ENCODE results near the gene TBX2.

TBX2 gene

DNA sequence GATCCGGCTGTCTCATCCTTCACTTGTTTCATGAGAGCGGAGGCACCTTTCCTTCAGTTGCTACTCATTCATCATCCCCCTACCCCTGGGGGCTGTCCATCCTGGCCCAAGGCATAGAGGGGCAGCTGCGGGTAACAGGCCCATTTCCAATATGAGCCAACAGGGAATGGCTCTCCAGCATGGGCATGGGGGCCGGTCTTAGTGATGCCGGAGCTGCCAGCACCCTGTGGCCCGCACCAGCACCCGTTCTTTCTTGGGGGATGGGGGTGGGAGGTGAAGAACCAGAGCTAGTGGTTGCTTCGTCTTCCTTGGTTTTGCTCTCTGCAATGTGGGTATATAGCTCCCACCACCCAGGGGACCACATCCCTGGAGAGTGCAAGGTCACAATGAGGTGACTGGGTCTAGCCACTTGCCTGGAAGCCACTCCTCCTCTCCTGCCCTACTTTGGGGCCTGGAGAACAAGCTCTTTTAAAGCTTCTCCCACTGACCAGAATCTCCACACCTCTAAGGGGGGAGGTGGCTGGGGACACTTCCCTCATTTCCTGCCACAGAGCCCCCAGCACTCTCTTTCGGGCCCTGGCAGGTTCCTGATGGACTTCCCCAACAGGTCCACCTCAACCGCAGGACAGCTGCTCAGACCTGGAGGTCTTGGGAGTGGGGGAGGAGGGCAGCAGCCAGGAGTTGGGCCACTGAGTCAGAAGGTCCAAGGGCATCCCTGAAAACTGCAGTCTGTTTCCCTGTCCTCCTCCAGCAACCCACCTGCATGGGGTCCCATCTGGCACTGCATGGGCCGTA lies 11.9 kb upstream of the TBX2 start:
- DNase-seq (ENCODE audit: low read depth), result no peak

DNA sequence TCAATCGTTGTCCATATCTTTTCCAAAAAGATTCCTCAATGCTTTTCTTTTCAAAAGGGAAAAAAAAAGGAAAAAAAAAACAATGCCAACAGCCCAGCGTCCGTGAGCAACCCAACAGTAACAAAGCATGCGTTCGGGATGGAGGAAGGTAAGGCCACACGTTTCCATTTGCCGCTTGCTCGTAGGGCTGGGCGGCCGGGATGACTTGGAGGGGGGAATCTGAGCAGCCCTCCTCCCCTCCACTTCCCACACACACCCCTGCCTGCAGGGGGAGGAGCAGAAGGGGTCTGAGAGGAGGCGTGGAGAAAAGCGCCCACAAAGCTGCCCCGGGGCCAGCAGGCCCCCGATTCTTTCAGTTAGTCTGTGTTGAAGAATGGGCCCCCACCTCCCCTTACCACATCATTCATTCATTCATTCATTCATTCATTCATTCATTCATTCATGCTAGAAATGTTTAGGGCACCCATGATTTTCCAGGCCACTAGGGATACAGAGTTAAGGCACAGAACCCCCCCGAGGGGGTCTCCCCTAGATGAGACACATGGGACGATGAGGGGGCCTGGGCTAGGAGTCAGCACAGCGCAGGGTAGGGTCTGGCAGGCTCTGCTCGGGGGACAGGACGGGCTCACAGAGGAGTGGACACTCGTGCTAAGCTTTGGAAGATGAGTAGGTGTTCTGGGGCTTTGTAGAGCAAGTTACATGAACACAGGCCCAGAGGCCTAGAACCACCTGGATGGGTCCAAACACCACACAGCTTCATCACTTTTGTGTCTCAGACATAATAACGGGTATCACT lies 10.9 kb upstream of the TBX2 start:
- no peak for DNase-seq (ENCODE audit: low read depth)

DNA sequence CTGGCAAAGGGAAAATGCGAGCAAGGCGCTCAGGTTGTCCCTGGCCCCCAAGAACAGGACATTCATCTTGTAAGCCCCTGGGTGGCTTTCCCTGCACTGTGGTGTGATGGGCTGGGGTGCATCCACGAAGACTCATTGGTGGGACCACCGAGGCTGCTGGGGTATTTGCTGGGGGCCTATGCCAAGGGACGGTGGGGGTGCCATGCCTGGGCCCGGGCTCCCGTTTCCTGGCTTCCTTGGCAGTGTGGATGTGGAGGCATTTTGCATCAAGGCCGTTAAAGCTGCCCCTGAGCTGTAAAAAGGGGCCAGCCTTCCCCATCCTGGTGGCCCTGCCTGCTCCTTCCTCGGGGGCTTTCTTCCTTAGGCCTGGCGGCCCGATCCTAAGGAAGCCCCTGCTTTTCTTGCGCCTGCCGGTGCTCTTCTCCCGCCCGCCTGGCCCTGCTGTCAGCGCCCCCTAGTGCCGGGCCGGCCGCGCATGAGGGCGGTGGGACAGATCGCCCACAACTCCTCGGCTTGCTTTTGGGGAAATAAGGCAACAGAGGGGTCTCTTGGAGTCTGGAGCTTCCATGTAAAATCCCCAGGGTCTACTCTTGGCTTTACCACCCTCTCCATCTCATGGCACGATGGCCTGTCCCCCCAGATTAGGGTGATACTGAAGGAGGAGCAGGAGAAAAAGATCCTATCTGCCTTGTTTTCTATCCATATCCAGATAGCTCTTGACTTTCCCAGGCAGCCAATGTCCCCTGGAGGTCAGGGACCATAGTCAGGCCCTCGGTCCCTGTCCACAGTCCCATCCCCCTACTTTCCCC lies 9.8 kb upstream of the TBX2 start:
- no peak for DNase-seq (ENCODE audit: low read depth)

DNA sequence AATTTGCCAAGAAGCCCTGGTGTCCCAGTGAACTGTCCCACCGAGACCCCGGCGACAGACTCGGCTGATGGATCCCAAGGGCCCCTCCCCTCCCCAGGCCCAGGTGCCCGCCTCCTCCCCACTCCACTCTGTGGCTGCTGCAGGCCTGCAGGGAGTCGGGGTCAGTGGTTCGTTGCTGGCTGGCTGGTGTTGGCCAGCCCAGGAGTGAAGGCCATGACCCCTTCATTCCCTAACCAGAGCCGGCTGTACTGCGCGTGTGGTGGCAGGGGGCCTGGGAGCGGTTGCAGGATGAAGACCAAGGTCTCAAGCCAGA lies 9.2 kb upstream of the TBX2 start:
- DNase-seq (ENCODE audit: low read depth), result no peak

DNA sequence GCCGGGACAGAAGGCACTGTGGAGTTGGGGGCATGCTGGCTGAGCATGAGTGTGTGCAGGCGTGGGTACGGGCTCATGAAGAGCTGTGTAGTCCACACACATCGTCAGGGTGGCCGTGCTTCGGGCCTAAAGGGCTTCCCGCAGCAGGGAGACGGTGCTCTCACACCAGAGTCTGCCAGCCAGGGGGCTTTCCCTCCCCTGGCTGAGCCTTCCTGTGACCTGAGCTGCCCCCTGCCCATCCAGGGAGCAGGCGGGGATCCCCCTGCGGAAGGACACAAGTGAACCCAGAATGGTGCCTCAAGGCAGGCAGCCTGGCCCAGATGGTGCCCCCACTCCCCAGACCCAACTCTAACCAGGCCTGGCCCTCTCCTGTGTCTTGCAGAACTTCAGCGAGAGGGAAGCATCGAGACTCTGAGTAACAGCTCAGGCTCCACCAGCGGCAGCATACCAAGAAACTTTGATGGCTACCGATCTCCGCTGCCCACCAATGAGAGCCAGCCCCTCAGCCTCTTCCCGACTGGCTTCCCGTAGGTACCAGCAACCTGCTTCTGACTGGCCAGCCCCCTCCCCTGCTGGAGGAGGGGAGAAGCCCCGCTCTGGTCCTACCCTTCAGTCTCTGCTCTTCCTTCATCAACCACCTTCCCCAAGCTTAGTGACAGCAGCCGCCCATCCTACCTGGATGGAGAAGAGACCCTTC lies 7.9 kb upstream of the TBX2 start:
- DNase-seq (ENCODE audit: low read depth), result no peak

DNA sequence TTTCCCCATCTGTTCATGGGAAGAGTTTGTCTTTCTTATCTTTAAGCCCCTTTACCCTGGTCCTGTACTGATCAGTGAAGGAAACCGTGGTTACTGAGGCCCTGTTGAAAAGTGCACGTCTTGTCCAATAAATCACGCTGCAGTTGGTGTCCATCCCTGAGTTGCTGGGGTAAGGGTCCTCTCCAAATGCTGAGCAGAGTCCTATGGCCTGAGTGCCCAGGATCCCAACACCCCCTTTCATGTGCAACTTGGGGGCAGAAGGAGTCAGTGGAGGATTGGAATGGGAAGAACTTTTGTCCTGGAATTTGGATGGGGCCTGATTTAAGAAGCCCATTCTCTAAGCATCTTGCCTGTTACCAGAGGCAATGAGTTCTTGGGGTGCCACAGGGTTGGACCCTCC lies 7.0 kb upstream of the TBX2 start:
- DNase-seq (ENCODE audit: low read depth), result no peak

DNA sequence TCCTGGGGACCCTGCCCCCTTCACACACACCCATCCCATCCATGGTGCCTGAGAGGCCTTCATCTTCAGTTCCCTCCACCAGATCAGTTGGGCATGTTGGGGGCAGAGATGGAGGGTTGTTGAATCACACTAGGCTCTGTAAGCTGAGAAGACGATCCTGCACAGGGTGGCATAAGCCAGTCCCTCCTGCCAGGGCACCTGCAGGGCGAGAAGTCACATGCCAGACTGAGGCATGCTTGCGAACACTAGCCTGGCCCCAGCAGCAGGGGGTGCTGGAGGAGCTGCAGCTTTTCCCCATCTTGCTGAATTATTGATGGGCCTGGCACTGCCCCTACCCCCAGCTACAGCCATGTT lies 6.1 kb upstream of the TBX2 start:
- DNase-seq (ENCODE audit: low read depth), result no peak

DNA sequence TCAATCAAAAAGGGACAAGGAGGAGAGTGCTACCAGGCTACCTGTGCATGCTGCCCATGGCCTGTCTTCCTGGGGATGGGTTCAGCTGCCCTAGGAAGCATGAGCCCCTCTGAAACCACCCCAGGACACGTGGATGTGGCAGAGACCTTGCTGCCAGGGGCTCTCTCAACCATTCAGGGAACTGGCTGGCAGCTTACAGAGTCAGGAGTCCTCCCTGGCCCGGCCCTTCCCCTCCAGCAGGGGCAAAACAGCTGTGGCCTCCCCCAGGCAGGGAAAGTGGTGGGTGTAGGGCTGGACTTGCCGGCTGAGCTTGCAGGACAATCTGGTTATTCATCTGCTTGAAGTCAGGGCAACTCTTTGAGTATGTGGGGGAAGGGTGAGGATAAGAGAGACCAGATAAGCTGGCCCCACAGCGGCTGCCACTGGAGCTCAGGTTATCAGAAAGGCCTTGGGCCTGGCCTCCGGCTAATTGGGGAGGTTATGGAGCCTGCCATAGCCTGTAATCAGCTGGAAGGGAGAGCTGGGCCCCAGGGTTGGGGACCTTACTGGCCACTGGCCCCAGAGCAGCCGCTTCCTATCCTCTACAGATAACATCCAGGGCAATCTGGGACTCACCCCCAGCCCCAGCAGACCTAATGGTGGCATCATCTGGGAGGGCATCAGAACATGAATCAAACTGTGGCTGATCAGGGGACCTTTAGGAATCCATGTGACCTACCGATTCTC lies 5.6 kb upstream of the TBX2 start:
- no peak for DNase-seq (ENCODE audit: low read depth)

DNA sequence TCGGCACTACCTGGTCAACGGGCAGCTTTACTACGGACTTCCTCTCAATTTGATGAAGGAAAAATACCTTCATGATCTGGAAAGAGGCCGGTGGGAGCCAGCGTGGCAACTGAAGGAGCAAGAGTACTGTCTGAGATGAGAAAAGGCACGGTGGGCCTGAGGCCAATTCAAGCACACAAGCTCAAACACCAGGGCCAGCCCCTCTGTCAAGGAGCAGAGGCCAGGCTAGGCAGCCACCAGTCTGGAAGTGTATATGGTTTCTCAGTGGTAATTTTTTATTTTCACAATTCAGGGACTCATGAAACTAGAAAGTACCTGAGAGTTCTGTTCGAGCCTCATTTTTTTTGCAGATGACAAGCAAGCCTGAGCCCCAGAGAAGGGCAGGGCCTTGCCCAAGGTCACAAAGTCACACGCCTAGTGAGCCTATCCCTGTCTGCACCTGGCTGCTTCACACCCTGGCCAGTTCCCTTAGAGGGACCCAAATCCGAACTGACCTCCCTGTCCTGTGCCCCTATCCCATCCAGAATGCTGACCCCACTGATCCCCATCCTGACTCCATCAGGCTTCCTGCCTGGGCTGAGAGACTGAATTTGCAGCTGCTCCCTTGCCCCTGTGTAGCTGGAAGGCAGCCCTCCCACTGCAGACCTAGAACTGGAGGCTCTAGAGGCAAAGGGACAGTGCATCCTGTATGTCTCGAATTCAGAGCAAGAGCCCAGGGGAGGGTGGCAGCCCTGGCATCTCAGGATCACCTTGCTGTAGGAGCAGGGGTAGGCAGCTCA lies 4.8 kb upstream of the TBX2 start:
- DNase-seq (ENCODE audit: low read depth), result no peak

DNA sequence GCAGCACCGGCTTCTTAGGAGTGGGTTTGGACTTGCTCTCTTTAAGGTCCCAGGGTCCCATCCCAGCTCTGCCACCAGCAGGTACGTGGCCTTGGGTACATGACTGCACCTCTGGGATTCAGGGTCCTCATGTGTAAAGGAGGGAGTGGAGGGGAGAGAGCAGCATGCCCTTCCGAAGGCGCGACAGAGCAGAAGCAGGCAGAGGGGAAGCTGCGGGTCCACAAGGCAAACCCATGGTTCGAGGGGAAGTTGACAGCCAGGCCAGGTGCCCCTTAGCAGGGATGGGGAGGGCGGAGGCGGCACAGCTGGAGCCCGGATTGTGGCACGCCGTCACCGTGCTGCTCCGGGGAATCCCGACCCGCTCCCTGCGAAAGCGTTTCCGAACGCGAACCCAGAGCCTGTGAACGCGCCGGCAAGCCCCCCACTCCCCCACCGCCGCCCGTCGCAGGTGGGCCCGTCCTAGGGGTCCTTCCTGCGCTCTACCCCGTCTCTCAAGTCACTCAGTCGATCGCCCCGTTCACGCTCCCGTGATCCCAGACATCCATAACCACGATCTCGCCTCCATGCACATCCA lies 4.1 kb upstream of the TBX2 start:
- DNase-seq (ENCODE audit: low read depth), result no peak

DNA sequence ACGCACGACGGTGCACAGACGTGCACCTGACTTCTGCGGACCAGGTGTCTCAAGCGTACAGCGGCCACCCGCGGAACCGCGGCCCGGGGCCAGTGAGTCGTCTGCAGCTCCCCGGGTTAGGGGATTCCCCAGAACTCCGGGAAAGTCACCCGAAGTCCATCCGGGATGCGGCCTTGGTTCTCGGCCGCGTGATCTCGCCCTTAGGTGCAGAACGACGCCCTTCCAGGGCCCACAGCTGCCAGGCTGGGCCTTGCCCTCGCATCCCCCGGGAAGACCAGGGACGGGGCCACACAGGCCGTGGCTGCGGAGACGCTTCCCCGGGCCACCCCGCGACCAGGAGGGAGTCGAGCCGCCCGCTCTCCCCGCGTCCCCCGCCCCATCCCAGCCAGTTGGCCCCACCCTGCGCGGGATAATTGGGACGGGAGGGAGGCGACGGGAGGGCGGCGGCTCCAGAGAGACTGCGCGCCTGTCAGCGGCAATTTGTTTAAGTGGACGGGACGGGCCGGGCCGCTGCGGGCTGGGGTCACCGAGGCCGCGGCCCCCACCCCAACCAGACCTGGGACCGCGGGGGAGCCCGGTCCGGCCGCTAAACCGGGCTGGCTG lies 3.6 kb upstream of the TBX2 start:
- DNase-seq (ENCODE audit: low read depth), result no peak

DNA sequence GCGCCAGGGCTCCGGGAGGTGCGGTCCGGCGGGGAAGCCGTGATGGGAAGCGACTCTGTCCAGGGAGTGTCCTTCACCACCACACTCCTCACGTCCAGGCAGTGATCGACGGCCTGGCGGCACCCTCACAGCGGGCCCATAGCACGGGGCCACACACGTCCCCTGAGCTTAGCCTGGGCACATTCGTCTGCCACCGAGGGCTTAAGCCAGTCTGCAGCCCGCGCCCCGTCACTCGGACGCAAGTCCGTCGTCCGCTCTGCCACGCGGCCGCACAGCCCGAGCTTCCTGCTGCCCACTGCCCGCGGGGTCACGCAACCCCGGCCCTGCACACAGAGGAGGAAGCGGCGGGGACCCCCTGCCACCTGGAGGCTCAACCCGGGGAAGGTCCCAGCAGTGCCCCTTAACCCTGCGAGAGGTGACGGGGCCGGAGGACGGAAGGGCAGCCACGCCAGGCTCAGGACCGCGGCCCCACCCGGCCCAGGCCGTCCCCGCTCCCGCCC lies 3.0 kb upstream of the TBX2 start:
- DNase-seq (ENCODE audit: low read depth), result no peak

DNA sequence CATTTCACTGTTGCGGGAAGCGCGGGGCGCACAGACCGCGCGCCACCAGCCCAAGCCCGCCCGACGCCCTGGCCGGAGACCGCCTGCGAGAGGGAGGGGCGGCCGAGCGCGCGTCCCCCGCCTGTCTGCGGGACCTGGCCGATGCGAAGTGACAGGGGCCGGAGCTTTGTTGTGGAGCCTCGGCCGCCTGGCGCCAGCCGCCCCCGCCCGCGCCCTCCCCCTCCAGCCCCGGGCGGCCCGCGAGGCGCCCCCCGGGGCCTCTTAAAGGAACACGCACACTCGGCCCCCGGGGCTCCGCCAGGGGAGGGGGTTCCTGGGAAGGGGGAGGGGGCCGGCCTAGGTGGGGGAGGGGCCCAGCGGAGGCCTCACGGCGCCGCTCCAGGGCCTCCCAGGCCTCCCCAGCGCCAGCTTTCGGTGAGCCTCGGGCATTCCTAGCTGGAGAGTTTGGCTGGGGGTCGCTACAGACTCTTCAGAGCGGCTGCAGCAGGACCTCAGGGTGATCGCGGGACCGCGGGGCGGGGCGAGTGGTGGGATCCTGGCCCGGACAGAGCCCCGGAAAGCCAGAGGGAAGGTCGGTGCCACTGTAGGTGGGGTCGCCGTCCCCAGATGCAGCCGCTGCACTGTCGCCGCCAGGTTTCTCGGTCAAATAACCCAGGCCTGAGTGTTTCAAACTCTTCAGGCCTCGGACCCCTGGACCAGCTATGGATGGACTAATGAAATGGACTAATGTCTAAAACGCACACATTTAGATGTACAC lies 2.4 kb upstream of the TBX2 start:
- DNase-seq (ENCODE audit: low read depth), result no peak

DNA sequence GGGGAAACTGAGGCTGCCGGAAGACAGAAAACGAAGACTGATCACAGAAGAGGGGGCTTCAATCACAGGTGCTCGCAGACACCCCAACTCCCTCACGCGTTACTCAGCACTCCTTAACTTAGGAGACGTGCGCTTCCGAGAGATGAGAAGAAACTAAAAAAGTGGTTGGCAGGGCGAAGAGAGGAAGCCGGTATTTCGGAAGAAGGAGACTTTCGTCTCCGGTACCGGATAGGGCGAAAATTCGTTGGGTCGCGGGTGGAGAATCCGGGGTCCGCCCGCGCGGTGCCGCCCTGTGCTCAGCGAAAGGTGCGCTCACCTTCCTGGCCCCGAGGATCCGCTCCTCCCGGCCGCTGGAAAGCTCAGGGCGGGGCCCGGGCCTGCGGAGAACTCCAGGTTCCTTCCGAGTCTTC lies 917 bp upstream of the TBX2 start:
- no peak for DNase-seq (ENCODE audit: low read depth)

DNA sequence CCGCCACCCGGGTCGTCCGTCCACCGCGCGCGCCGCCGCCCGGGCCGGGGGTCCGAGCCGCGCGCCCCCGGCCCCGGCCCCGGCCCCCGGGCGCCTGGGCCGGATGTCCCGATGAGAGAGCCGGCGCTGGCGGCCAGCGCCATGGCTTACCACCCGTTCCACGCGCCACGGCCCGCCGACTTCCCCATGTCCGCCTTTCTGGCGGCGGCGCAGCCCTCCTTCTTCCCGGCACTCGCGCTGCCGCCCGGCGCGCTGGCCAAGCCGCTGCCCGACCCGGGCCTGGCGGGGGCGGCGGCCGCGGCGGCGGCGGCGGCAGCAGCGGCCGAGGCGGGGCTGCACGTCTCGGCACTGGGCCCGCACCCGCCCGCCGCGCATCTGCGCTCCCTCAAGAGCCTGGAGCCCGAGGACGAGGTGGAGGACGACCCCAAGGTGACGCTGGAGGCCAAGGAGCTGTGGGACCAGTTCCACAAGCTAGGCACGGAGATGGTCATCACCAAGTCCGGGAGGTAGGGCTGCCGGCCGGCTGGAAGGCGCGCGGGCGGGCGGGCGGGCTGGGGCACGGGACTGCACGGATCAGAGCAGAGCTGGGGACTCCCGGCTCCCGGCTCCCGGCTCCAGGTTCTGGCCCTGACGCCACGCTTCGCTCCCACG lies 548 bp downstream of the TBX2 start:
- no peak for DNase-seq (ENCODE audit: low read depth)

DNA sequence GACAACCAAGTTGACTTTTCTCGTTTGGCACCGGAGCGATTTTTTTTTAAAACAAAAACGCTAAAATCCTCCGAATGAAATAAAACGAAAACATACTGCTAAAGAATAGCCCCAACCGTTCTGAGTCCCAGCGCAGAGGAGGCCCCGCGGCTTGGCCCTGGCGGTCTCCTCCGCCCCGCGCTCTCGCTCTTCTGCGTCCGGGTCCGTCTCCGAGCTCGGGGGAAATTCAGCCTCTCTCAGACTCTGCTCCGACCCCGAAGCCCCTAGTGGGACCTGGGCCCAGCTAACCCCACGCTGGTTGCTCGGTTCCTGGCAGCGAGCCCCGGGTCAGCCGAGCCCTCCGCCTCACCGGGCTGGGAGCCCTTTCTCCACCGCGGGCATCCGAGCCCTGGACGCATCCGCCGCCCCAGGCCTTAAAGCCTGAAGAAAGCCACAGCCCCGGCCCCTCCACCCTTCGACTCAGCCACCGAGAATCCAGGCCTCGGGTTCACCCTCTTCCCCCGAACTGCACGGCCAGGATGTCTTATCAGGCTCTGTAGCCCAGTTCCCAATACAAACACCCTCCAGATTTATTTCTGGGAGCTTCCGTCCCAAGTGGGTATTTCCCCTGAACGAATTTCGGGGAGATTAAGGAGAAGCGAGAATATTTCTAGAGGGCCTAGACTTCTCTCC lies 1.2 kb downstream of the TBX2 start:
- DNase-seq (ENCODE audit: low read depth), result no peak

DNA sequence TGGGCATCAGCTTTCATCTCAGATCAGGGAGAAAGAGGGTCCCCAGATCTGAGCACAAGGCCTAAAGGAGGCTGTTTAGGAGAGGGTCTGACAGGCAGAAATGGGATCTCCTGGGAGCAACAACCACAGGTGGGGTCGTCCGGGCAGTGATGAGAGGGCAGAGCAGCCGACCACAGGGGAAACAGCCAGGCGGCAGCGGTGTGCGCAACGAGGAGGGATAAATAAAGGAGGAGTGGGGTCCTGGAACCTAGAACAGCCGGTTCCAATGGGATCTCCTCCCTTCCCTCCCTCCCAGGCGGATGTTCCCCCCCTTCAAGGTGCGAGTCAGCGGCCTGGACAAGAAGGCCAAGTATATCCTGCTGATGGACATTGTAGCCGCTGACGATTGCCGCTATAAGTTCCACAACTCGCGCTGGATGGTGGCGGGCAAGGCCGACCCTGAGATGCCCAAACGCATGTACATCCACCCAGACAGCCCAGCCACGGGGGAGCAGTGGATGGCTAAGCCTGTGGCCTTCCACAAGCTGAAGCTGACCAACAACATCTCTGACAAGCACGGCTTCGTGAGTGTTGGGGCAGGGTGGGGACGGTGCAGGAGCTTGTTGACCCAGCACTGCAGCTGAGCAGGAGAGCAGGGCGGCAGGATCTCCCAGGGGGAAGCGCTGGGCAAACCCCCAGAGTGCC lies 1.9 kb downstream of the TBX2 start:
- DNase-seq (ENCODE audit: low read depth), result no peak

Data from T-helper 22 cell (primary cell).